Esophagus muscularis mucosa (tissue), 3 donors: Measurements from ENCODE around the gene ADGRB3.

Experiments used
- EP300 ChIP-seq: sonication (generic); formaldehyde crosslinking; IDR thresholded peaks from one replicate; pipeline ENCODE4 v1.6.1; 2017; ENCODE audit warnings: antibody characterized with exemption
- POLR2A ChIP-seq: fragments of 450-650 bp; IDR thresholded peaks from one replicate; pipeline ENCODE4 v1.6.1; 2017; ENCODE audit warnings: antibody characterized with exemption, moderate library complexity, mild to moderate bottlenecking, low read depth
- POLR2AphosphoS5 ChIP-seq, 2 donors: sonication (generic); formaldehyde crosslinking; IDR thresholded peaks; one replicate each; pipeline ENCODE4 v1.6.1; 2017; ENCODE audit warnings: antibody characterized with exemption in 2 of 2

GRCh38 chr6:69179681-69180080 lies 544.6 kb downstream of the ADGRB3 start:
- TF ChIP-seq POLR2AphosphoS5 (IDR thresholded peaks at IDR 0.05) = no peak
- TF ChIP-seq EP300 = no peak
- TF ChIP-seq POLR2A = no peak
